GM13977 (cell line): Measurements from ENCODE around the gene WNT2.

Source experiments
- DNase-seq: peaks from one replicate; pipeline ENCODE4 v3.0.0; 2012; ENCODE audit warnings: low spot score
- in situ Hi-C: fragments of 300-500 bp; cut with MboI; formaldehyde crosslinking; loops from one replicate; pipeline ENCODE4 v1.12.0; 2022; ENCODE audit warnings: low sequenced_read_pairs, low pct_unique_long_range_greater_than_20kb, mixed read lengths, inconsistent platforms; ENCODE audit not compliant: unreplicated experiment
- TF ChIP-seq, protein P1 (sequence below): IDR thresholded peaks from 2 replicates; pipeline ENCODE4 v1.5.1; 2012; ENCODE audit warnings: mild to moderate bottlenecking, control low read depth; ENCODE audit not compliant: insufficient read depth; ENCODE audit errors: extremely low read depth, missing control alignments

The WNT2 gene

DNA sequence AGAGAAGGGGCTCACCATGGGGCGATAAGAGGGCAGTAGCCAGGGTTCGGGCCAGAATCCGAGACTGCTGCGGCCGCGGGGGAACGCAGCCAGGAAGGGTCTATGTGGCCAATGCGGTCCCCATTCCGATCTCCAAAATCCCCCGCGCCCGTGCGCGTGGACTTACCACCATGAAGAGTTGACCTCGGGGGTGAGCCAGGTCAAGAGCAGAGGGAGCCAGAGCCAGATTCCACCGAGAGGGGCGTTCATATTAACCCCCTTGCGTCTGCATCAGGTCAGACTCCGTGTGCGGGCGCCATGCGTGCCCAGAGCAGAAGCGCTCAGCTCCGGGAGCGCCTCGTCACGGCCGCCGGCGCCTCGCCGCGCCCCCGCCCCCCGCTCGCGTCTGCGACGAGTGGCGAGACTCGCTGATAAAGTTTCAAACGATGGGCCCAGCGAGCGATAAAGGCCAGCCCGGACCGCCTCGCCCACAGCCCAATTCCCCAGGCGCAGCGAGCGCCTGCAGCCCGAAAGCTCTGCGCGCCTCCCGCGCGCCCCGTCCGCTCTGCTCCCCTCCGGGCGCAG, at the start of gene WNT2:
WNT2 (minus strand) TSS at position 318 of the 564 bp plus-strand sequence; CDS start at position 249, 69 bp downstream.
- TF ChIP-seq, protein P1, sequence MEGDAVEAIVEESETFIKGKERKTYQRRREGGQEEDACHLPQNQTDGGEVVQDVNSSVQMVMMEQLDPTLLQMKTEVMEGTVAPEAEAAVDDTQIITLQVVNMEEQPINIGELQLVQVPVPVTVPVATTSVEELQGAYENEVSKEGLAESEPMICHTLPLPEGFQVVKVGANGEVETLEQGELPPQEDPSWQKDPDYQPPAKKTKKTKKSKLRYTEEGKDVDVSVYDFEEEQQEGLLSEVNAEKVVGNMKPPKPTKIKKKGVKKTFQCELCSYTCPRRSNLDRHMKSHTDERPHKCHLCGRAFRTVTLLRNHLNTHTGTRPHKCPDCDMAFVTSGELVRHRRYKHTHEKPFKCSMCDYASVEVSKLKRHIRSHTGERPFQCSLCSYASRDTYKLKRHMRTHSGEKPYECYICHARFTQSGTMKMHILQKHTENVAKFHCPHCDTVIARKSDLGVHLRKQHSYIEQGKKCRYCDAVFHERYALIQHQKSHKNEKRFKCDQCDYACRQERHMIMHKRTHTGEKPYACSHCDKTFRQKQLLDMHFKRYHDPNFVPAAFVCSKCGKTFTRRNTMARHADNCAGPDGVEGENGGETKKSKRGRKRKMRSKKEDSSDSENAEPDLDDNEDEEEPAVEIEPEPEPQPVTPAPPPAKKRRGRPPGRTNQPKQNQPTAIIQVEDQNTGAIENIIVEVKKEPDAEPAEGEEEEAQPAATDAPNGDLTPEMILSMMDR = no peak
- in situ Hi-C loops = no loop called here
- DNase-seq = peak; percentile 35

DNA sequence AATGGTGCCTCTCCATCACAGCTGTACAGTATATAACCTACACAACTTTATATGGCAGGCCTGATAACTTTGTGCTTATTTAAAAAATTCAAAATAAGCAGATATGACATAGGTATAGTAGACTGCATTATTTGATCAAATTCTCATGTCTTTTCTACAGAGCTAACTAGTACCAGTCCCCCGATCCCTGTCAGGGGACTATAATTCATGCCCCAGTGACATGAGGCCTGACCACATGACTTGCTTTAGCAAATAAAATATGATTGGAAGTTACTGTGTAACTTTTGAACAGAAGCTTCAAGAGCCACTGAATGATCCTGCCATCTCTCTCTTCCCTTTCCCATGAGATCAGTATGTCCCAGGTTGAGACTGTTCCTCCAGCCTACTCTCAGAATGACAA, 49.2 kb upstream of the WNT2 start:
- TF ChIP-seq, protein P1 = no peak
- in situ Hi-C loops = no loop called here
- no peak for DNase-seq

DNA sequence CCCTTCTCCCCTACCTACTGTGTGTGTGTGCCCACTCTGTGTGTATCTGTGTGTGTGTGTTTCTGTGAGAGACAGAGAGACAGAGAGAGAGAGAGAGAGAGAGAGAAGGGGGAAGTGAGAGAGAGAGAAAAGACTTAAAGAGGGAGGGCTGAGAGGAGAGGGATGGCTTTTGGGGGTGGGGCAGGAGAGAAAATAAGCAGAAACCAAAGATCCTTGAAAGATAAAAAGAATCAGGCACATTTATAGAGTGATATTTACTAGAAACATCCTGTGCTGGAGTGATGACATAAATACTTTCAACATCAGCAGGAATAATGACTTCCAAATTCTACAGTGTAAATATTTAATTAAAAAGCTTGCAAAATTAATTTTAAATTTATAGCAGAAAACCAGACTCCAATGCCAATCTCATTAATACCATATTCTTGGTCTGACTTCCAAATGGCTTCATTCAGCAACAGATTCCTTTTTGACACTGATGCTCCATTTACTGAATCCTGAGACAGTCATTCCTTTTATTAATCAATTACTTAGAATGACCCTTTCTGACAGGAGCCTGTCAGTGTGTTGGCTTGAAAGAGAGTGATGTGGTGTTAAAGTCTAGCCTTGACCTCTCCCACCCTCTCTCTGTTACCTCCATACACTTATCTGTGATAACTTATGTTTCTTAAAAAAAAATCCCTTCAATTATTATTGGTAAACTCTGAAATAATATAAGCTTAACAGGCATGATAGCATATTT, 41.7 kb upstream of the WNT2 start:
- TF ChIP-seq, protein P1 = no peak
- no peak for DNase-seq
- in situ Hi-C loops = no loop called here

DNA sequence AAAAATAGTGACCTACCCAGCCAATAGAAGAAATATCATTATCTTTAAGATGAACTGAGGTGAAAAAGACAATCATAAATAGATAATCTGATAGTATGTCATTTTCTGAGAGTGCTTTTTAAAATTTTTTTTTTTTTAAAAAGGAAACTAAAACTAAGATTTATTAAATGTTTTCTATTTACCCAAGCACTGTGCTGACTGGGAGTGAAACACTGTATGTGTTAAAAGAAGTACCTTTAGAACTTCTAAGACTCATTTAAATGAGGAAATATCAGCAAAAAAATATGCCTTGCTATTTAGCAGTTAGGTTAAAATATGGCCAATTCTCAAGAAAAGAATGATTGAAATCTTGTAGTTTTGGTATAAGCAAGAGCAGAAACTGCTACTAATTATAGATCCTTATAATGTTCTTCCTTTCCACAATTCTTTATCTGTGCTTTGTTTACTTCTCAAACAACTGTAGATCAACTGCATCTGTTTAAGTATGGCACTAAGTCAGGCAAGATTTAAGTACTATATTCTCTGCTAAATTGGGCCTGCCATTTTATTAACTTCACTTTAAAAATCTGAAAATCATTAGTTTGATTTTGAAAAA, 39.5 kb upstream of the WNT2 start:
- no peak for DNase-seq
- TF ChIP-seq, protein P1 = no peak
- in situ Hi-C loops = no loop called here

DNA sequence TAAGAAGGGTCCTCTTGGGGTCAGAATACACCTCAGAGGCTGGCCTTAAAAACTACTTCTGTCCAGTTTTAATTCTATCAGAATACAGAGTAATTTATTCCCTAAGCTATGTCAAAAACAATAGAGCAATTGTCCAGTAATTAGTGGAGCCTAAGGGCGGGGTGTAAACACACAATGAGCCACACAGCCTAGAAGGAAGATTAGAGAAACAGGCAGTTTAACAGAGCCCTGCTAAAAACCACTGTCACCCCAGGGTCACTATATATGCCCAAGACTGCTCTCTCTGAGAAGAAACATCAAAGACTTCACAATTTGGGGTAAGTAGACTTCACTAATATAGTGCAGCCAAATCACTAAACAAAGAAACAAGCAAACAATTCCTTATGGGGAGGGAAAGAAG, 27.2 kb upstream of the WNT2 start:
- DNase-seq = no peak
- in situ Hi-C loops = no loop called here
- TF ChIP-seq, protein P1 = no peak

DNA sequence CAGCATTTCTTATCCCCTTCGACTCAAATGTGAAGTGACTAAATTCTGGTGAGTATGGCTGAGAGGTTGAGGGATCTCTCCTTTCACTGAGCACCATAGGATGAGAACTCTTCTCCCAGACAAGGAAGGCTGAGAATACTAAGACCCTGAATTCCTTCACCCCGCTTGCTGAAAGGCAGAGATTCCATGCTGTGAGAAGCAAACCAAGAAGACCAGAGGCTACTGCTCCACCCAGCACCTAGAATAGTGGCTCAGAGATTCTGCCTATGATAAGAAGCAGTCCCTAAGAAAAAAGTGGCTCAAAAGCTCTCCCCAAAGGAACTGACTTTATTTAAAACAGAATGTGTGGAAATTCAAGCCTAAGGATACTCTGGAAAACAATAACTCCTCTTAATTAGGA, 26.7 kb upstream of the WNT2 start:
- in situ Hi-C loops = no loop called here
- TF ChIP-seq, protein P1 = no peak
- no peak for DNase-seq
